H9 (cell line): Measurements from ENCODE around the gene ACBD6. TPM values are rescaled to one million over a fixed set of nuclear protein-coding genes. Genes with fewer than 3 reads are reported as not detected.

Experiments used
- DNase-seq: peaks from one replicate; pipeline ENCODE4 v3.0.0-alpha.2; 2017
- H2AFZ ChIP-seq: one replicate; pipeline ENCODE4 v1.6.1; 2013; ENCODE audit warnings: mild to moderate bottlenecking, low read length, control low read depth, moderate library complexity
- H2AK5ac ChIP-seq: 2 replicates; pipeline ENCODE4 v1.6.1; 2013; ENCODE audit warnings: low read length, control low read depth, mixed read lengths; ENCODE audit not compliant: insufficient read length
- H2BK120ac ChIP-seq: one replicate; pipeline ENCODE4 v1.6.1; 2013; ENCODE audit warnings: low read depth, mild to moderate bottlenecking, low read length, control low read depth, inconsistent platforms; ENCODE audit not compliant: poor library complexity, severe bottlenecking
- H2BK12ac ChIP-seq: 2 replicates; pipeline ENCODE4 v1.6.1; 2013; ENCODE audit warnings: low read length, control low read depth, mixed read lengths, low read depth; ENCODE audit not compliant: insufficient read length
- H2BK15ac ChIP-seq: 2 replicates; pipeline ENCODE4 v1.6.1; 2013; ENCODE audit warnings: low read depth, low read length, control low read depth
- H2BK20ac ChIP-seq: one replicate; pipeline ENCODE4 v1.6.1; 2013; ENCODE audit warnings: low read depth, mild to moderate bottlenecking, low read length, control low read depth, inconsistent platforms; ENCODE audit not compliant: poor library complexity, severe bottlenecking
- H2BK5ac ChIP-seq: 2 replicates; pipeline ENCODE4 v1.6.1; 2013; ENCODE audit warnings: low read length, control low read depth, mixed read lengths; ENCODE audit not compliant: insufficient read length
- H3K14ac ChIP-seq: 2 replicates; pipeline ENCODE4 v1.6.1; 2013; ENCODE audit warnings: low read length, control low read depth; ENCODE audit not compliant: insufficient read depth
- H3K18ac ChIP-seq: 2 replicates; pipeline ENCODE4 v1.6.1; 2013; ENCODE audit warnings: low read depth, mild to moderate bottlenecking, mixed read lengths, low read length, control low read depth; ENCODE audit not compliant: insufficient read length
- H3K23ac ChIP-seq: 2 replicates; pipeline ENCODE4 v1.6.1; 2013; ENCODE audit warnings: low read length, control low read depth, mixed read lengths, low read depth; ENCODE audit not compliant: insufficient read length
- H3K23me2 ChIP-seq: 2 replicates; pipeline ENCODE4 v1.6.1; 2013; ENCODE audit warnings: low read depth, mild to moderate bottlenecking, mixed read lengths, low read length, control low read depth; ENCODE audit not compliant: insufficient read length, poor library complexity, severe bottlenecking
- H3K27ac ChIP-seq: 2 replicates; pipeline ENCODE4 v1.5.1; 2013; ENCODE audit warnings: low read length, control low read depth, mixed read lengths, low read depth; ENCODE audit not compliant: insufficient read length
- H3K27me3 ChIP-seq: 2 replicates; pipeline ENCODE4 v1.6.1; 2013; ENCODE audit warnings: low read length, control low read depth, inconsistent platforms; ENCODE audit not compliant: insufficient read depth
- H3K4ac ChIP-seq: 2 replicates; pipeline ENCODE4 v1.6.1; 2013; ENCODE audit warnings: low read depth, mild to moderate bottlenecking, control low read depth, inconsistent platforms, low read length, moderate library complexity
- H3K4me1 ChIP-seq: 2 replicates; pipeline ENCODE4 v1.6.1; 2013; ENCODE audit warnings: low read length, control low read depth, inconsistent platforms; ENCODE audit not compliant: insufficient read depth
- H3K4me2 ChIP-seq: 2 replicates; pipeline ENCODE4 v1.6.1; 2013; ENCODE audit warnings: low read length, control low read depth, mixed read lengths; ENCODE audit not compliant: insufficient read length, insufficient read depth
- H3K56ac ChIP-seq: 2 replicates; pipeline ENCODE4 v1.6.1; 2013; ENCODE audit warnings: low read depth, mild to moderate bottlenecking, mixed read lengths, low read length, control low read depth; ENCODE audit not compliant: insufficient read length
- H3K79me1 ChIP-seq: 2 replicates; pipeline ENCODE4 v1.6.1; 2013; ENCODE audit warnings: low read depth, mild to moderate bottlenecking, moderate library complexity, low read length, control low read depth, inconsistent platforms; ENCODE audit not compliant: insufficient read depth, poor library complexity, severe bottlenecking
- H3K79me2 ChIP-seq: 2 replicates; pipeline ENCODE4 v1.6.1; 2013; ENCODE audit warnings: low read length, control low read depth, inconsistent platforms; ENCODE audit not compliant: insufficient read depth
- H3K9ac ChIP-seq: 2 replicates; pipeline ENCODE4 v1.6.1; 2013; ENCODE audit warnings: low read length, control low read depth, mixed read lengths; ENCODE audit not compliant: insufficient read length; ENCODE audit errors: extremely low read depth
- H3K9me3 ChIP-seq: one replicate; pipeline ENCODE4 v1.6.1; 2013; ENCODE audit warnings: low read depth, low read length, inconsistent platforms; ENCODE audit not compliant: control insufficient read depth
- H3T11ph ChIP-seq: one replicate; pipeline ENCODE4 v1.6.1; 2013; ENCODE audit warnings: mild to moderate bottlenecking, low read length, control low read depth, inconsistent platforms
- H4K20me1 ChIP-seq: one replicate; pipeline ENCODE4 v1.6.1; 2013; ENCODE audit not compliant: control insufficient read depth, insufficient read length, insufficient read depth
- H4K5ac ChIP-seq: 2 replicates; pipeline ENCODE4 v1.6.1; 2013; ENCODE audit warnings: low read depth, mild to moderate bottlenecking, mixed read lengths, low read length, control low read depth; ENCODE audit not compliant: insufficient read length
- H4K8ac ChIP-seq: replicated peaks from 2 replicates; pipeline ENCODE4 v1.6.1; 2013; ENCODE audit warnings: low read length, control low read depth, mixed read lengths, low read depth; ENCODE audit not compliant: insufficient read length
- H4K91ac ChIP-seq: 2 replicates; pipeline ENCODE4 v1.6.1; 2013; ENCODE audit warnings: low read depth, mild to moderate bottlenecking, moderate library complexity, mixed read lengths, low read length, control low read depth; ENCODE audit not compliant: insufficient read length
- H3K27ac Mint-ChIP-seq, 3 experiments: 2 replicates in 2 of 3; 3 replicates in 1 of 3; pipeline ENCODE4 v1.8.0; 2020 to 2021; ENCODE audit warnings: mixed read lengths in 3 of 3, mild to moderate bottlenecking in 1 of 3, moderate library complexity in 1 of 3
- H3K27me3 Mint-ChIP-seq: 2 replicates; pipeline ENCODE4 v1.8.0; 2021; ENCODE audit warnings: low read depth, mild to moderate bottlenecking, moderate library complexity, mixed read lengths
- H3K36me3 Mint-ChIP-seq, 3 experiments: 2 replicates in 2 of 3; 3 replicates in 1 of 3; pipeline ENCODE4 v1.8.0; 2020 to 2021; ENCODE audit warnings: low read depth in 3 of 3, mixed read lengths in 3 of 3; ENCODE audit not compliant: insufficient read depth in 1 of 3
- H3K4me1 Mint-ChIP-seq, 2 experiments: 2 replicates each; pipeline ENCODE4 v1.8.0; 2020; ENCODE audit warnings: mixed read lengths in 2 of 2
- H3K4me3 Mint-ChIP-seq, 2 experiments: 2 replicates in 1 of 2; 3 replicates in 1 of 2; pipeline ENCODE4 v1.8.0; 2020 to 2021; ENCODE audit warnings: mild to moderate bottlenecking in 2 of 2, mixed read lengths in 2 of 2, moderate library complexity in 1 of 2
- H3K9me3 Mint-ChIP-seq, 2 experiments: 2 replicates in 1 of 2; 3 replicates in 1 of 2; pipeline ENCODE4 v1.8.0; 2020; ENCODE audit warnings: mild to moderate bottlenecking in 2 of 2, mixed read lengths in 2 of 2, moderate library complexity in 1 of 2
- CTCF ChIP-seq: fragments of 200-600 bp; sonication (generic); conservative IDR thresholded peaks from 3 replicates; pipeline ENCODE4 v1.8.0; 2021; ENCODE audit warnings: antibody characterized with exemption, mild to moderate bottlenecking
- WGBS: extraction: QIAGEN DNeasy Blood & Tissue Kit; methylation state at CpG from one replicate; pipeline ENCODE4 v1.1.7; 2013; ENCODE audit warnings: missing lambda C conversion rate, low lambda C conversion rate, mixed read lengths; ENCODE audit not compliant: insufficient read length; ENCODE audit errors: extremely low coverage; 5-methylcytosine and 5-hydroxymethylcytosine counted together
- total RNA-seq: library from RNA; stranded (reverse); gene quantifications from 2 replicates; pipeline ENCODE4 v1.2.1, GENCODE V29; 2021

The ACBD6 gene
- total RNA-seq, 1 experiment from 2014 or later: 51.4 TPM

GRCh38 chr1:180488661-180489060 lies 13.7 kb downstream of the ACBD6 start:
- H3K56ac ChIP-seq: no peak overlapping the region
- Mint-ChIP-seq H3K27me3 (no peaks in the 10 kb centered on the region), H3K4me3 (no peak overlapping the region), H3K9me3 (no peaks in the 10 kb centered on the region), H3K4me1 (peaks cover 28 to 36% of the 10 kb centered on the region in 2 experiments), H3K36me3 (peaks cover 13 to 30% (median 20%) of the 10 kb centered on the region in 3 experiments; a peak in 6 of 7 replicates), H3K27ac (peak overlapping the region in 1 of 3 experiments; percentile 40; a peak in 2 of 7 replicates)
- no peak overlapping the region for H4K8ac ChIP-seq
- peaks cover 2% of the 10 kb centered on the region for H3K79me1 ChIP-seq
- H3K9ac ChIP-seq: no peak overlapping the region
- H2BK5ac ChIP-seq: no peak overlapping the region
- H4K5ac ChIP-seq: no peak overlapping the region
- no peaks in the 10 kb centered on the region for H3K27me3 ChIP-seq
- H3K23ac ChIP-seq: no peak overlapping the region
- no peak overlapping the region for H4K91ac ChIP-seq
- H2AK5ac ChIP-seq: no peak overlapping the region
- H3K4ac ChIP-seq: no peak overlapping the region
- H2AFZ ChIP-seq: no peak overlapping the region
- H2BK12ac ChIP-seq: no peak overlapping the region
- H3K23me2 ChIP-seq: no peaks in the 10 kb centered on the region
- no peaks in the 10 kb centered on the region for H4K20me1 ChIP-seq
- H2BK20ac ChIP-seq: no peak overlapping the region
- no peak for DNase-seq
- no peak overlapping the region for H3T11ph ChIP-seq
- H2BK120ac ChIP-seq: no peak overlapping the region
- TF ChIP-seq CTCF: no peak
- H2BK15ac ChIP-seq: no peak overlapping the region
- no peak overlapping the region for H3K18ac ChIP-seq
- H3K4me1 ChIP-seq: peaks cover 2% of the 10 kb centered on the region; the same call in 1 of the 2 replicates
- H3K9me3 ChIP-seq: no peaks in the 10 kb centered on the region
- H3K27ac ChIP-seq: no peak overlapping the region
- WGBS: no CpG with 5 or more reads among the region's 2 CpGs
- H3K79me2 ChIP-seq: no peaks in the 10 kb centered on the region
- H3K4me2 ChIP-seq: no peak overlapping the region
- H3K14ac ChIP-seq: no peak overlapping the region
